NCI-H524 (cell line): Measurements from ENCODE around the gene GALNT3.

Source experiments
- DNase-seq, 2 experiments: peaks; one replicate each; lab custom pipeline; 2025; lab: John Stamatoyannopoulos, UW

Gene GALNT3

GRCh38 chr2:165793779-165794535, at the start of gene GALNT3:
Gene GALNT3, minus strand, starts transcription at chr2:165794247. Its CDS starts 23,547 bp downstream, at chr2:165770700.
- DNase-seq: peak in 1 of 2 experiments; percentile 37

- no peak for DNase-seq
Observed at GRCh38 chr2:165843351-165843750, 49.3 kb upstream of the GALNT3 start.

- no peak for DNase-seq
Observed at GRCh38 chr2:165840333-165840958, 46.4 kb upstream of the GALNT3 start.

GRCh38 chr2:165839610-165840009, 45.6 kb upstream of the GALNT3 start:
- DNase-seq: no peak

GRCh38 chr2:165837122-165837521, 43.1 kb upstream of the GALNT3 start:
- DNase-seq: peak in 1 of 2 experiments; percentile 18

GRCh38 chr2:165835363-165835762, 41.3 kb upstream of the GALNT3 start:
- no peak for DNase-seq

- DNase-seq: no peak
Observed at GRCh38 chr2:165833156-165833555, 39.1 kb upstream of the GALNT3 start.

GRCh38 chr2:165827921-165828276, 33.9 kb upstream of the GALNT3 start:
- no peak for DNase-seq

GRCh38 chr2:165827016-165827920, 33.2 kb upstream of the GALNT3 start:
- no peak for DNase-seq

- DNase-seq: no peak
Observed at GRCh38 chr2:165825041-165825440, 31.0 kb upstream of the GALNT3 start.

- no peak for DNase-seq
Observed at GRCh38 chr2:165820296-165820695, 26.2 kb upstream of the GALNT3 start.

GRCh38 chr2:165818920-165819319, 24.9 kb upstream of the GALNT3 start:
- DNase-seq: no peak

- DNase-seq: no peak
Observed at GRCh38 chr2:165815299-165816141, 21.5 kb upstream of the GALNT3 start.

- no peak for DNase-seq
Observed at GRCh38 chr2:165814473-165814872, 20.4 kb upstream of the GALNT3 start.

- DNase-seq: no peak
Observed at GRCh38 chr2:165811592-165812370, 17.7 kb upstream of the GALNT3 start.

- no peak for DNase-seq
Observed at GRCh38 chr2:165810418-165810817, 16.4 kb upstream of the GALNT3 start.

GRCh38 chr2:165804719-165805118, 10.7 kb upstream of the GALNT3 start:
- no peak for DNase-seq

- DNase-seq: no peak
Observed at GRCh38 chr2:165803123-165803760, 9.2 kb upstream of the GALNT3 start.

GRCh38 chr2:165801176-165801575, 7.1 kb upstream of the GALNT3 start:
- DNase-seq: no peak

- no peak for DNase-seq
Observed at GRCh38 chr2:165796819-165797530, 2.9 kb upstream of the GALNT3 start.
